Smooth muscle cell (in vitro differentiated cells): ENCODE data around the gene SDR42E2. TPM values are rescaled to one million over a fixed set of nuclear protein-coding genes. Genes with fewer than 3 reads are reported as not detected.
"Not testable (repeated sequence)": the region's sequence is repeated elsewhere in the genome, so short reads cannot be mapped to it uniquely, and the experiment has no call there.

Experiments used
- DNase-seq: peaks from one replicate; lab custom pipeline; 2025; ENCODE audit not compliant: unreplicated experiment; lab: John Stamatoyannopoulos, UW
- H2AFZ ChIP-seq: fragments of 200-600 bp; sonication (generic); 2 replicates; pipeline ENCODE4 v1.6.0; 2016; ENCODE audit warnings: antibody characterized with exemption, low read depth, mild to moderate bottlenecking
- H3F3A ChIP-seq: fragments of 200-600 bp; sonication (generic); 2 replicates; pipeline ENCODE4 v1.6.0; 2017; ENCODE audit warnings: antibody characterized with exemption, low read depth
- H3K27ac ChIP-seq: fragments of 200-600 bp; sonication (generic); 2 replicates; pipeline ENCODE4 v1.5.1; 2016; ENCODE audit warnings: low read depth, mild to moderate bottlenecking
- H3K27me3 ChIP-seq: fragments of 200-600 bp; sonication (generic); 2 replicates; pipeline ENCODE4 v1.6.1; 2016; ENCODE audit warnings: low read depth, mild to moderate bottlenecking
- H3K36me3 ChIP-seq: fragments of 200-600 bp; sonication (generic); 2 replicates; pipeline ENCODE4 v1.5.1; 2016; ENCODE audit warnings: low read depth
- H3K4me1 ChIP-seq: fragments of 200-600 bp; sonication (generic); 2 replicates; pipeline ENCODE4 v1.5.1; 2016; ENCODE audit warnings: low read depth
- H3K4me2 ChIP-seq: fragments of 200-600 bp; sonication (generic); 2 replicates; pipeline ENCODE4 v1.6.0; 2016; ENCODE audit warnings: mild to moderate bottlenecking
- H3K4me3 ChIP-seq: fragments of 200-600 bp; sonication (generic); 2 replicates; pipeline ENCODE4 v1.5.1; 2016; ENCODE audit warnings: mild to moderate bottlenecking
- H3K79me2 ChIP-seq: fragments of 200-600 bp; sonication (generic); 2 replicates; pipeline ENCODE4 v1.6.0; 2016; ENCODE audit warnings: low read depth, mild to moderate bottlenecking
- H3K9ac ChIP-seq: fragments of 200-600 bp; sonication (generic); 2 replicates; pipeline ENCODE4 v1.6.0; 2016; ENCODE audit warnings: low read depth
- H3K9me3 ChIP-seq: fragments of 200-600 bp; sonication (generic); replicated peaks from 2 replicates; pipeline ENCODE4 v1.5.1; 2016; ENCODE audit warnings: low read depth
- H4K20me1 ChIP-seq: fragments of 200-600 bp; sonication (generic); 2 replicates; pipeline ENCODE4 v1.6.0; 2016; ENCODE audit warnings: low read depth
- WGBS: methylation state at CpG from one replicate; pipeline ENCODE4 v1.1.7; 2016; ENCODE audit warnings: low lambda C conversion rate; 5-methylcytosine and 5-hydroxymethylcytosine counted together
- polyA plus RNA-seq: library from polyadenylated mRNA; unstranded; fragments of >200 nt; fragmentation: Nextera tagmentation; extraction: Ambion mirVana; gene quantifications from 2 replicates; pipeline ENCODE4 v1.2.1, GENCODE V29; 2016
- total RNA-seq: library from RNA; depleted of rRNA; stranded (reverse); fragments of >200 nt; gene quantifications from 2 replicates; pipeline ENCODE4 v1.2.3, GENCODE V29; 2014
- TF ChIP-seq, protein P1 (sequence below): fragments of 200-600 bp; sonication (generic); IDR thresholded peaks from 2 replicates; pipeline ENCODE4 v1.5.1; 2017; ENCODE audit warnings: borderline replicate concordance, mild to moderate bottlenecking, antibody characterized with exemption; ENCODE audit not compliant: insufficient read depth, poor library complexity, severe bottlenecking

Gene SDR42E2
- total and polyA plus RNA-seq, 2 experiments from 2014 or later, result 0.18 TPM; not detected in 1

DNA sequence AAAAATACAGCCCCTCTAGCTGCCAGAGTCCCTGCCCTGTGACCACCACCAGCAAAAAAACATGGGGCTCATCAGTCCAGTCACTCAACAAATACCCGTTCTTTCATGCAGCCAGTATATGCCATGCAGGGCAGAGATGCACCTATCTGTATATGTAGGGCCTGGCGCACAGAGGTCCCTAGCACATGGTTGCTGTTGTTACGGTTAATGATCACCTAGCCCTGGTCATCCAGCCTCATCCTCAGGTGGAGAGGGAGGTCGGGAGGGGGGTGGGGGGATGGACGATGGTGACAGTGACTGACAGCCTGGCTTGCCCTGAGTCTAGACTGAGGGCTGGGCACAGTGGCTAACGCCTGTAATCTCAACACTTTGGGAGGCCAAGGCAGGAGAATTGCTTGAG is 1.5 kb downstream of the SDR42E2 start:
- Histone ChIP-seq H3K4me2 (no peak overlapping the region), H4K20me1 (no peaks in the 10 kb centered on the region), H3K4me3 (no peak overlapping the region), H3K27me3 (peaks cover 42% of the 10 kb centered on the region), H3K79me2 (no peaks in the 10 kb centered on the region), H2AFZ (no peak overlapping the region), H3K4me1 (no peaks in the 10 kb centered on the region), H3K27ac (no peak overlapping the region), H3K36me3 (no peaks in the 10 kb centered on the region), H3K9me3 (no peaks in the 10 kb centered on the region), H3F3A (no peaks in the 10 kb centered on the region), H3K9ac (no peak overlapping the region)
- no peak for DNase-seq
- WGBS, result 87% methylated on average over 6 of the region's 6 CpGs
- TF ChIP-seq, protein P1, sequence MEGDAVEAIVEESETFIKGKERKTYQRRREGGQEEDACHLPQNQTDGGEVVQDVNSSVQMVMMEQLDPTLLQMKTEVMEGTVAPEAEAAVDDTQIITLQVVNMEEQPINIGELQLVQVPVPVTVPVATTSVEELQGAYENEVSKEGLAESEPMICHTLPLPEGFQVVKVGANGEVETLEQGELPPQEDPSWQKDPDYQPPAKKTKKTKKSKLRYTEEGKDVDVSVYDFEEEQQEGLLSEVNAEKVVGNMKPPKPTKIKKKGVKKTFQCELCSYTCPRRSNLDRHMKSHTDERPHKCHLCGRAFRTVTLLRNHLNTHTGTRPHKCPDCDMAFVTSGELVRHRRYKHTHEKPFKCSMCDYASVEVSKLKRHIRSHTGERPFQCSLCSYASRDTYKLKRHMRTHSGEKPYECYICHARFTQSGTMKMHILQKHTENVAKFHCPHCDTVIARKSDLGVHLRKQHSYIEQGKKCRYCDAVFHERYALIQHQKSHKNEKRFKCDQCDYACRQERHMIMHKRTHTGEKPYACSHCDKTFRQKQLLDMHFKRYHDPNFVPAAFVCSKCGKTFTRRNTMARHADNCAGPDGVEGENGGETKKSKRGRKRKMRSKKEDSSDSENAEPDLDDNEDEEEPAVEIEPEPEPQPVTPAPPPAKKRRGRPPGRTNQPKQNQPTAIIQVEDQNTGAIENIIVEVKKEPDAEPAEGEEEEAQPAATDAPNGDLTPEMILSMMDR, result no peak

DNA sequence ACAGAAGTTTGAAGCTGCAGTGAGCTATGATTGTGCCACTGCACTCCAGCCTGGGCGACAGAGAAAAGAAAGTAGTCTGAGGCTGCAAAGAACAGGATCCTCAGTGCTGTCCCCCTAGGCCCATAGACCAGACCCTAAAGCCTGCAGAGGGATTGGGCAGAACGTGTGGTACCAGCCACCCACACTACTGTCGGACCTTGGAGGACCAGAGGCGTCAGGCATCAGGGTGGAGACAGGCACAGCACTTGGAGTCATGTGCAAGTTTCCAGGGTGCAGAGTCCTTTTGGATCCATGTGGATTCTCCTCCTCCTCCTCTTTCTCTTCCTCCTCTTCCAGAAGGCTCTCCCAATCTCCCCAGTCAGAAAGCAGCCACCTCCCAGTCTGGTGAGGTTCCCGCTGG is 2.2 kb downstream of the SDR42E2 start:
- 88% methylated on average over 5 of the region's 5 CpGs for WGBS
- no peaks in the 10 kb centered on the region for H3F3A ChIP-seq
- TF ChIP-seq, protein P1, result no peak
- no peaks in the 10 kb centered on the region for H3K4me1 ChIP-seq
- no peak overlapping the region for H2AFZ ChIP-seq
- peaks cover 42% of the 10 kb centered on the region for H3K27me3 ChIP-seq
- H3K4me3 ChIP-seq, result no peak overlapping the region
- H3K4me2 ChIP-seq, result no peak overlapping the region
- no peaks in the 10 kb centered on the region for H3K79me2 ChIP-seq
- H3K27ac ChIP-seq, result no peak overlapping the region
- H3K9me3 ChIP-seq, result no peaks in the 10 kb centered on the region
- no peaks in the 10 kb centered on the region for H3K36me3 ChIP-seq
- DNase-seq, result no peak
- no peaks in the 10 kb centered on the region for H4K20me1 ChIP-seq
- no peak overlapping the region for H3K9ac ChIP-seq

DNA sequence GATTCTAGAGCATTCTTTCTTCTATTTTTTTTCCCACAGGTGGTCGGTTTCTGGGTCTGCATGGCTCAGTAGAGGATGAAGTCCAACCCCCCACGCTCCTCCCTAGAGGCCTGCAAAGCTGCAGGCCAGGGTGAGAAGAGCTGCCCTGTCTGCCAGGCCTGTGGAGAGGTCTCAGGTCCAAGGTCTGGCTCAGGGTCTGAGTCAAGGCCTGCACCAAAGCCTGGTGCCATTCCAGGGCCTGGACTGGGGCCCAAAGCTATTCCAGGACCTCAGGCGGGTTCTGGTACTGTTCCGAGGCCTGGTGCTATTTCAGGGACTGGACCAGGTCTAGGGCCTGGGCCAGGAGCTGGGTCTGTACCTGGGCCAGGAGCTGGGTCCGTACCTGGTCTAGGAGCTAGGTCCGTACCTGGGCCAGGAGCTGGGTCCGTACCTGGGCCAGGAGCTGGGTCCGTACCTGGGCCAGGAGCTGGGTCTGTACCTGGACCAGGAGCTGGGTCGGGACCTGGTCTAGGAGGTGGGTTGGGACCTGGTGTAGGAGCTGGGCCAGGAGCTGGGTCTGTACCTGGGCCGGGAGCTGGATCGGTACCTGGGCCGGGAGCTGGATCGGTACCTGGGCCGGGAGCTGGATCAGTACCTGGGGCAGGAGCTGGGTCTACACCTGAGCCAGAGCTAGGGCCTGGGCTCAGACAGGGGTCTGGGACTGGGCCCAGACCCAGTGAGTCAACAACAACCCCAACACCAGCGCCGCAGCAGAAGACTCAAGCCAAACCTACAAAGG is 3.4 kb downstream of the SDR42E2 start:
- 95% methylated on average over 16 of the region's 16 CpGs for WGBS
- TF ChIP-seq, protein P1, result no peak
- no peak overlapping the region for H2AFZ ChIP-seq
- no peak for DNase-seq
- H3K4me1 ChIP-seq, result no peaks in the 10 kb centered on the region
- no peaks in the 10 kb centered on the region for H3K79me2 ChIP-seq
- H3K27ac ChIP-seq, result no peak overlapping the region
- H3K9ac ChIP-seq, result no peak overlapping the region
- H3K4me3 ChIP-seq, result no peak overlapping the region
- no peaks in the 10 kb centered on the region for H3K36me3 ChIP-seq
- H3K9me3 ChIP-seq, result no peaks in the 10 kb centered on the region
- H3K4me2 ChIP-seq, result no peak overlapping the region
- no peaks in the 10 kb centered on the region for H3F3A ChIP-seq
- H3K27me3 ChIP-seq, result peaks cover 31% of the 10 kb centered on the region
- no peaks in the 10 kb centered on the region for H4K20me1 ChIP-seq

DNA sequence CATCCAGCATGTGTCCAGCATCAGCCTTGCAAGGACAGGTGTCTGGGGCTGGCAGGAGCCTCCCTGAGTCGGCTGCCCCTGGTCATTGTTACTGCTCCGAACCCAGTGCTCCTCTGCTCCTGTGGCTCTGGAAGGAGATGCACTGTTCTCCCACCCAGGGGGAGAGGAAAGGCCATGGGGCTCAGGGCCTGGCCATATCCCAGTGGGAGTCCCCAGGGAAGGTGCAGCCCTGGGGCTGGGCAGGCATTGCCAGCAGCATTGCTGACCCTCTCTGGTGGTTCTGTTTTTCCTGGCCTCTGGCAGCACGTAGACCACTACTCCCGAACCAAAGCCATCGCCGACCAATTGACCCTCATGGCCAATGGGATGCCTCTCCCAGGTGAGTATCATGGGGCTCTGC is 9.6 kb downstream of the SDR42E2 start:
- Histone ChIP-seq H3K27me3 (no peaks in the 10 kb centered on the region), H3F3A (no peaks in the 10 kb centered on the region), H3K9ac (no peak overlapping the region), H3K27ac (no peak overlapping the region), H3K4me2 (no peak overlapping the region), H3K4me1 (no peaks in the 10 kb centered on the region), H4K20me1 (no peaks in the 10 kb centered on the region), H2AFZ (no peak overlapping the region), H3K36me3 (no peaks in the 10 kb centered on the region), H3K4me3 (no peak overlapping the region), H3K9me3 (no peaks in the 10 kb centered on the region), H3K79me2 (no peaks in the 10 kb centered on the region)
- no peak for DNase-seq
- TF ChIP-seq, protein P1, result no peak
- 95% methylated on average over 6 of the region's 6 CpGs for WGBS

DNA sequence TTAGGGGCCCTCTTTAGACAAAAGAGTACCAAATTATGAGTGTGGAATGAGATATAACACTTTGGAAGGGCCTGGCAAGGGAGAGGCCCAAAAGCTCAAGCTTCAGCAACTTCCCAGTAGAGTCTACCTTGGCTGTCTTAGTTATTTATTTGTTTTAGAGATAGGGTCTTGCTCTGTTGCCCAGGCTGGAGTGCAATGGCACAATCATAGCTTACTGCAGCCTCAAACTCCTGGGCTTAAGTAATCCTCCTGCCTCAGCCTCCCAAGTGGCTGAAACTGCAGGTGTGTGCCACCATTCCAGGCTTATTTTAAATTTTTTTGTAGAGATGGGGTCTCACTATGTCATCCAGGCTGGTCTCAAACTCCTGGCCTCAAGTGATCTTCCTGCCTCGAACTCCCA is 10.3 kb downstream of the SDR42E2 start:
- not testable (repeated sequence) for H3K4me2 ChIP-seq, H3F3A ChIP-seq, H3K9ac ChIP-seq, DNase-seq, H3K36me3 ChIP-seq, H3K79me2 ChIP-seq, H3K9me3 ChIP-seq, H2AFZ ChIP-seq, H4K20me1 ChIP-seq, H3K27me3 ChIP-seq, H3K4me3 ChIP-seq, H3K27ac ChIP-seq, H3K4me1 ChIP-seq
- WGBS, result 85% methylated on average over 1 of the region's 1 CpG
